ENCODE measurements around the gene PIGU. TPM values are rescaled to one million over a fixed set of nuclear protein-coding genes. Genes with fewer than 3 reads are reported as not detected.

The PIGU gene
- total and polyA plus RNA-seq, 2 donors (not counting 3 experiments of a cell fraction or from before 2014, with no cell fraction given): 20.3 to 81.8 TPM

DNA sequence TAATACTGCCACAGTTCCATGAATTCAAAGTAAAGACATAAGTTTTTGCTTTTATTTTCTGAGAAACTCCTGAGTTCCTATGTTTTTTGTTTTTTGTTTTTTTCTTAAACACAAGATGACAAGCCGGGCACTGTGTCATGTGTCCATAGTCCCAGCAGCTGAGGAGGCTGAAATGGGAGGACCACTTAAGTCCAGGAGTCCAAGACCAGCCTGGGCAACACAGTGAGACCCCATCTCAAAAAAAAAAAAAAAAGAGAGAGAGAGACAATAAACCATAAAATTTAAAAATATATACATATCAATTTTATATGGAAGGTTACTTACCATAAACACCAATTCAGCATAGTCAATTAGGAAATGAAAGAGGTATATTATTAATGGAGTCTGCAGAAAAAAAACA is 31.9 kb downstream of the PIGU start:
- H3K27ac ChIP-seq (ENCODE audit: insufficient read depth, low read depth, low read length): no peak overlapping the region
- CTCF ChIA-PET: interaction anchor here (1.6 kb wide), 1 partner anchor 18 kb away, joined by 5 read pairs; no protein-coding TSS in a partner anchor
- H3K79me2 ChIP-seq (ENCODE audit: control insufficient read depth, insufficient read depth, low read length): no peaks in the 10 kb centered on the region
- intact Hi-C loops (cut with micrococcal nuclease) (no loop called here), dilution Hi-C loops (cut with MboI; ENCODE audit: extremely low pct_ligation_motif_present, low sequenced_read_pairs) (no loop called here)
- FAIRE-seq: no peak
- no peak overlapping the region for H3K9ac ChIP-seq (replicated peaks; ENCODE audit: extremely low read depth, insufficient read depth, low read length)
- BruUV-seq (replicated peaks): no TSS peak
- TF ChIP-seq GATA2 (IDR thresholded peaks at IDR 0.05; ENCODE audit: insufficient read depth, insufficient read length, low read depth, low read length) (no peak), POLR2AphosphoS5 (IDR thresholded peaks at IDR 0.05; ENCODE audit: insufficient read depth, low read depth, low read length) (no peak), EZH2 (IDR thresholded peaks at IDR 0.05; ENCODE audit: borderline replicate concordance, low read depth, low read length, severe bottlenecking) (no peak), FOS (IDR thresholded peaks at IDR 0.05; ENCODE audit: borderline replicate concordance, insufficient read depth, low read length) (no peak), MYC (IDR thresholded peaks at IDR 0.05; ENCODE audit: low read depth, low read length) (no peak), POLR2A (IDR thresholded peaks at IDR 0.05; ENCODE audit: low read depth, low read length) (no peak), JUN (IDR thresholded peaks at IDR 0.05; ENCODE audit: borderline replicate concordance, insufficient read depth, insufficient read length, low read depth) (no peak)
- TF ChIP-seq, protein P1, sequence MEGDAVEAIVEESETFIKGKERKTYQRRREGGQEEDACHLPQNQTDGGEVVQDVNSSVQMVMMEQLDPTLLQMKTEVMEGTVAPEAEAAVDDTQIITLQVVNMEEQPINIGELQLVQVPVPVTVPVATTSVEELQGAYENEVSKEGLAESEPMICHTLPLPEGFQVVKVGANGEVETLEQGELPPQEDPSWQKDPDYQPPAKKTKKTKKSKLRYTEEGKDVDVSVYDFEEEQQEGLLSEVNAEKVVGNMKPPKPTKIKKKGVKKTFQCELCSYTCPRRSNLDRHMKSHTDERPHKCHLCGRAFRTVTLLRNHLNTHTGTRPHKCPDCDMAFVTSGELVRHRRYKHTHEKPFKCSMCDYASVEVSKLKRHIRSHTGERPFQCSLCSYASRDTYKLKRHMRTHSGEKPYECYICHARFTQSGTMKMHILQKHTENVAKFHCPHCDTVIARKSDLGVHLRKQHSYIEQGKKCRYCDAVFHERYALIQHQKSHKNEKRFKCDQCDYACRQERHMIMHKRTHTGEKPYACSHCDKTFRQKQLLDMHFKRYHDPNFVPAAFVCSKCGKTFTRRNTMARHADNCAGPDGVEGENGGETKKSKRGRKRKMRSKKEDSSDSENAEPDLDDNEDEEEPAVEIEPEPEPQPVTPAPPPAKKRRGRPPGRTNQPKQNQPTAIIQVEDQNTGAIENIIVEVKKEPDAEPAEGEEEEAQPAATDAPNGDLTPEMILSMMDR (IDR thresholded peaks at IDR 0.05; ENCODE audit: extremely low read depth in 1 of 2, insufficient read depth in 1 of 2, low read depth in 1 of 2, low read length in 2 of 2): no peak
- TF ChIP-seq, protein P2, sequence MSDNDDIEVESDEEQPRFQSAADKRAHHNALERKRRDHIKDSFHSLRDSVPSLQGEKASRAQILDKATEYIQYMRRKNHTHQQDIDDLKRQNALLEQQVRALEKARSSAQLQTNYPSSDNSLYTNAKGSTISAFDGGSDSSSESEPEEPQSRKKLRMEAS (IDR thresholded peaks at IDR 0.05; ENCODE audit: insufficient read depth, insufficient read length): no peak
- no peaks in the 10 kb centered on the region for H4K20me1 ChIP-seq (replicated peaks; ENCODE audit: control insufficient read depth, extremely low read depth, insufficient read depth, low read length)
- no peak overlapping the region for H2AFZ ChIP-seq (ENCODE audit: low read depth, low read length)
- H3K9me1 ChIP-seq (replicated peaks; ENCODE audit: control insufficient read depth, extremely low read depth, insufficient read depth, low read length): no peaks in the 10 kb centered on the region
- no peak overlapping the region for H3K4me3 ChIP-seq (replicated peaks in 1 of 3; ENCODE audit: insufficient read depth in 1 of 3, low read depth in 1 of 3, low read length in 3 of 3)
- peaks cover 0 to 2% of the 10 kb centered on the region in 2 experiments for H3K36me3 ChIP-seq (ENCODE audit: control insufficient read depth in 2 of 2, extremely low read depth in 1 of 2, insufficient read depth in 2 of 2, low read length in 2 of 2)
- no peaks in the 10 kb centered on the region for H3K27me3 ChIP-seq (ENCODE audit: control insufficient read depth in 2 of 2, insufficient read depth in 2 of 2, low read length in 2 of 2)
- no peaks in the 10 kb centered on the region for H3K4me1 ChIP-seq (ENCODE audit: control insufficient read depth, extremely low read depth, insufficient read depth, low read length)
- H3K9me3 ChIP-seq (replicated peaks; ENCODE audit: control insufficient read depth, insufficient read depth, low read length): no peaks in the 10 kb centered on the region
- H3K4me2 ChIP-seq (ENCODE audit: insufficient read depth, low read length): no peak overlapping the region
- POLR2A ChIA-PET: interaction anchor here (0.7 kb wide), 1 partner anchor 88 kb away, joined by 3 read pairs; no protein-coding TSS in a partner anchor
- no peak for DNase-seq (ENCODE audit: low read depth, low spot score)

All from endothelial cell of umbilical vein (primary cell).